ENCODE data around the gene CFAP221.

CFAP221 gene

GRCh38 chr2:119683074-119683712 lies 138.9 kb downstream of the CFAP221 start:
- H3K18ac ChIP-seq (ENCODE audit: low read depth in 1 of 2, low read length in 2 of 2) = peak overlapping the region in 1 of 2 experiments; percentile 55
- H3K4me3 ChIP-seq (ENCODE audit: insufficient read depth in 1 of 2, low read depth in 1 of 2, low read length in 2 of 2) = no peak overlapping the region
- H4K8ac ChIP-seq (ENCODE audit: low read length) = no peak overlapping the region
- no peak for DNase-seq
- H3K9me3 ChIP-seq (ENCODE audit: control insufficient read depth, low read length) = no peaks in the 10 kb centered on the region
- H3K36me3 ChIP-seq (ENCODE audit: control insufficient read depth in 1 of 2, insufficient read depth in 2 of 2, low read depth in 1 of 2, low read length in 2 of 2) = peaks cover 19% of the 10 kb centered on the region in 2 experiments
- peak overlapping the region; percentile 5 for H3K4me2 ChIP-seq (ENCODE audit: low read length, poor library complexity, severe bottlenecking)
- no peak overlapping the region for H2BK12ac ChIP-seq (ENCODE audit: low read length in 2 of 2)
- no peak overlapping the region for H2BK15ac ChIP-seq (ENCODE audit: low read depth, poor library complexity, severe bottlenecking)
- no peak overlapping the region for H3K14ac ChIP-seq (ENCODE audit: low read length in 2 of 2)
- no peak overlapping the region for H2AK5ac ChIP-seq (ENCODE audit: low read length, severe bottlenecking)
- WGBS = 91% methylated on average over 7 of the region's 7 CpGs
- peaks cover 24% of the 10 kb centered on the region for H3K79me1 ChIP-seq (replicated peaks; ENCODE audit: low read length, poor library complexity, severe bottlenecking)
- no peak overlapping the region for H3K4ac ChIP-seq (ENCODE audit: low read depth in 1 of 2, low read length in 2 of 2)
- peaks cover 20% of the 10 kb centered on the region for H3K4me1 ChIP-seq (ENCODE audit: control insufficient read depth, insufficient read depth, low read depth, low read length)
- H3K27me3 ChIP-seq (ENCODE audit: control insufficient read depth in 1 of 2, insufficient read depth in 1 of 2, low read length in 2 of 2) = no peaks in the 10 kb centered on the region
- H2BK120ac ChIP-seq (ENCODE audit: low read depth, low read length) = no peak overlapping the region
- H3K23ac ChIP-seq (ENCODE audit: low read length in 2 of 2) = no peak overlapping the region
- H4K91ac ChIP-seq (ENCODE audit: low read length) = no peak overlapping the region
- H3K9ac ChIP-seq (ENCODE audit: low read length) = no peak overlapping the region
- no peak overlapping the region for H3K27ac ChIP-seq (ENCODE audit: low read length, poor library complexity, severe bottlenecking)
- no peak overlapping the region for H2BK5ac ChIP-seq (ENCODE audit: low read depth, low read length, poor library complexity, severe bottlenecking)
- H2AFZ ChIP-seq (ENCODE audit: low read depth, low read length) = no peak overlapping the region

- 74% methylated on average over 22 of the region's 22 CpGs for WGBS
These were observed 139.6 kb downstream of the CFAP221 start for GRCh38 chr2:119683713-119684443.

GRCh38 chr2:119684518-119684917 lies 140.3 kb downstream of the CFAP221 start:
- H4K8ac ChIP-seq (ENCODE audit: low read length) = no peak overlapping the region
- no peak overlapping the region for H3K18ac ChIP-seq (ENCODE audit: low read depth in 1 of 2, low read length in 2 of 2)
- DNase-seq = no peak
- no peak overlapping the region for H4K91ac ChIP-seq (ENCODE audit: low read length)
- H3K36me3 ChIP-seq (ENCODE audit: control insufficient read depth in 1 of 2, insufficient read depth in 2 of 2, low read depth in 1 of 2, low read length in 2 of 2) = peaks cover 21 to 26% of the 10 kb centered on the region in 2 experiments
- no peak overlapping the region for H2BK5ac ChIP-seq (ENCODE audit: low read depth, low read length, poor library complexity, severe bottlenecking)
- no peak overlapping the region for H2BK12ac ChIP-seq (ENCODE audit: low read length in 2 of 2)
- H2BK120ac ChIP-seq (ENCODE audit: low read depth, low read length) = no peak overlapping the region
- WGBS = 93% methylated on average over 3 of the region's 3 CpGs
- H3K4ac ChIP-seq (ENCODE audit: low read depth in 1 of 2, low read length in 2 of 2) = no peak overlapping the region
- peak overlapping the region in 1 of 2 experiments; percentile 55 for H3K4me3 ChIP-seq (ENCODE audit: insufficient read depth in 1 of 2, low read depth in 1 of 2, low read length in 2 of 2)
- H2AFZ ChIP-seq (ENCODE audit: low read depth, low read length) = no peak overlapping the region
- no peak overlapping the region for H3K4me2 ChIP-seq (ENCODE audit: low read length, poor library complexity, severe bottlenecking)
- no peaks in the 10 kb centered on the region for H3K27me3 ChIP-seq (ENCODE audit: control insufficient read depth in 1 of 2, insufficient read depth in 1 of 2, low read length in 2 of 2)
- no peaks in the 10 kb centered on the region for H3K9me3 ChIP-seq (ENCODE audit: control insufficient read depth, low read length)
- no peak overlapping the region for H2AK5ac ChIP-seq (ENCODE audit: low read length, severe bottlenecking)
- H3K14ac ChIP-seq (ENCODE audit: low read length in 2 of 2) = no peak overlapping the region
- no peak overlapping the region for H3K23ac ChIP-seq (ENCODE audit: low read length in 2 of 2)
- H3K27ac ChIP-seq (ENCODE audit: low read length, poor library complexity, severe bottlenecking) = no peak overlapping the region
- H3K79me1 ChIP-seq (replicated peaks; ENCODE audit: low read length, poor library complexity, severe bottlenecking) = peaks cover 24% of the 10 kb centered on the region
- peaks cover 20% of the 10 kb centered on the region for H3K4me1 ChIP-seq (ENCODE audit: control insufficient read depth, insufficient read depth, low read depth, low read length)
- H3K9ac ChIP-seq (ENCODE audit: low read length) = peak overlapping the region; percentile 66
- no peak overlapping the region for H2BK15ac ChIP-seq (ENCODE audit: low read depth, poor library complexity, severe bottlenecking)

More at GRCh38 chr2:119683713-119684443, 139.6 kb downstream of the CFAP221 start:
- peaks cover 21 to 22% of the 10 kb centered on the region in 2 experiments for H3K36me3 ChIP-seq (ENCODE audit: control insufficient read depth in 1 of 2, insufficient read depth in 2 of 2, low read depth in 1 of 2, low read length in 2 of 2)
- H2BK12ac ChIP-seq (ENCODE audit: low read length in 2 of 2) = no peak overlapping the region
- no peak overlapping the region for H2AK5ac ChIP-seq (ENCODE audit: low read length, severe bottlenecking)
- H2BK5ac ChIP-seq (ENCODE audit: low read depth, low read length, poor library complexity, severe bottlenecking) = no peak overlapping the region
- no peak overlapping the region for H2AFZ ChIP-seq (ENCODE audit: low read depth, low read length)
- H3K9me3 ChIP-seq (ENCODE audit: control insufficient read depth, low read length) = no peaks in the 10 kb centered on the region
- no peak overlapping the region for H4K8ac ChIP-seq (ENCODE audit: low read length)
- no peak overlapping the region for H2BK15ac ChIP-seq (ENCODE audit: low read depth, poor library complexity, severe bottlenecking)
- peak overlapping the region in 1 of 2 experiments; percentile 55 for H3K18ac ChIP-seq (ENCODE audit: low read depth in 1 of 2, low read length in 2 of 2)
- H3K4ac ChIP-seq (ENCODE audit: low read depth in 1 of 2, low read length in 2 of 2) = no peak overlapping the region
- no peak for DNase-seq
- no peak overlapping the region for H4K91ac ChIP-seq (ENCODE audit: low read length)
- H3K4me1 ChIP-seq (ENCODE audit: control insufficient read depth, insufficient read depth, low read depth, low read length) = peaks cover 20% of the 10 kb centered on the region
- peaks cover 24% of the 10 kb centered on the region for H3K79me1 ChIP-seq (replicated peaks; ENCODE audit: low read length, poor library complexity, severe bottlenecking)
- H3K27me3 ChIP-seq (ENCODE audit: control insufficient read depth in 1 of 2, insufficient read depth in 1 of 2, low read length in 2 of 2) = no peaks in the 10 kb centered on the region
- peak overlapping the region in 1 of 2 experiments; percentile 55 for H3K4me3 ChIP-seq (ENCODE audit: insufficient read depth in 1 of 2, low read depth in 1 of 2, low read length in 2 of 2)
- peak overlapping the region; percentile 66 for H3K9ac ChIP-seq (ENCODE audit: low read length)
- H3K23ac ChIP-seq (ENCODE audit: low read length in 2 of 2) = no peak overlapping the region
- H2BK120ac ChIP-seq (ENCODE audit: low read depth, low read length) = no peak overlapping the region
- peak overlapping the region; percentile 40 for H3K4me2 ChIP-seq (ENCODE audit: low read length, poor library complexity, severe bottlenecking)
- no peak overlapping the region for H3K14ac ChIP-seq (ENCODE audit: low read length in 2 of 2)
- H3K27ac ChIP-seq (ENCODE audit: low read length, poor library complexity, severe bottlenecking) = peak overlapping the region; percentile 8

- Histone ChIP-seq H3K9me3 (ENCODE audit: control insufficient read depth, low read length) (no peaks in the 10 kb centered on the region), H3K79me1 (replicated peaks; ENCODE audit: low read length, poor library complexity, severe bottlenecking) (peaks cover 2% of the 10 kb centered on the region), H3K4me3 (ENCODE audit: insufficient read depth in 1 of 2, low read depth in 1 of 2, low read length in 2 of 2) (no peak overlapping the region), H3K4me1 (ENCODE audit: control insufficient read depth, insufficient read depth, low read depth, low read length) (peaks cover 6% of the 10 kb centered on the region), H3K36me3 (ENCODE audit: control insufficient read depth in 1 of 2, insufficient read depth in 2 of 2, low read depth in 1 of 2, low read length in 2 of 2) (peaks cover 2 to 14% of the 10 kb centered on the region in 2 experiments), H4K91ac (ENCODE audit: low read length) (no peak overlapping the region), H3K18ac (ENCODE audit: low read depth in 1 of 2, low read length in 2 of 2) (no peak overlapping the region), H2BK15ac (ENCODE audit: low read depth, poor library complexity, severe bottlenecking) (no peak overlapping the region), H3K27me3 (ENCODE audit: control insufficient read depth in 1 of 2, insufficient read depth in 1 of 2, low read length in 2 of 2) (no peaks in the 10 kb centered on the region), H3K23ac (ENCODE audit: low read length in 2 of 2) (no peak overlapping the region), H2AFZ (ENCODE audit: low read depth, low read length) (no peak overlapping the region), H3K9ac (ENCODE audit: low read length) (no peak overlapping the region), H2BK5ac (ENCODE audit: low read depth, low read length, poor library complexity, severe bottlenecking) (no peak overlapping the region), H3K14ac (ENCODE audit: low read length in 2 of 2) (no peak overlapping the region), H4K8ac (ENCODE audit: low read length) (no peak overlapping the region), H3K27ac (ENCODE audit: low read length, poor library complexity, severe bottlenecking) (no peak overlapping the region), H2BK12ac (ENCODE audit: low read length in 2 of 2) (no peak overlapping the region), H2BK120ac (ENCODE audit: low read depth, low read length) (no peak overlapping the region), H3K4me2 (ENCODE audit: low read length, poor library complexity, severe bottlenecking) (no peak overlapping the region), H2AK5ac (ENCODE audit: low read length, severe bottlenecking) (no peak overlapping the region), H3K4ac (ENCODE audit: low read depth in 1 of 2, low read length in 2 of 2) (no peak overlapping the region)
- WGBS = 94% methylated on average over 12 of the region's 12 CpGs
- no peak for DNase-seq
These were observed 144.4 kb downstream of the CFAP221 start for GRCh38 chr2:119688616-119689015.
